ENCODE data around the gene DRG2.

DNA sequence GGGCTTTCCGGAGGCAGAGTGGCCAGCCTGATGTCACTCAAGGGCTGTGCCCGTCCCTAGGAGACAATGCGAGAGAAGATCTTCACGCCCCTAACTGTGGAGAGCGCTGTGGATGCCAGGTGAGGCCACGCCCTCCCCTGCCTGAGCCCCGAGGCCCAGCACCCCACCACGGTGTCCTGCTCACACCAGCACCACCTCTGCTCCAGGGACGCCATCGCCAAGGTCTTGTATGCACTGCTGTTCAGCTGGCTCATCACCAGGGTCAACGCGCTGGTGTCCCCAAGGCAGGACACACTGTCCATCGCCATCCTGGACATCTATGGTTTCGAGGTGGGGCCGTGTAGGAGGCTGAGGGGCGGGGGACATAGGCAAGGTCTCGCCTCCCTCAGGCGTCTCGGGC, 48.6 kb downstream of the DRG2 start:
- TF ChIP-seq, protein P1, sequence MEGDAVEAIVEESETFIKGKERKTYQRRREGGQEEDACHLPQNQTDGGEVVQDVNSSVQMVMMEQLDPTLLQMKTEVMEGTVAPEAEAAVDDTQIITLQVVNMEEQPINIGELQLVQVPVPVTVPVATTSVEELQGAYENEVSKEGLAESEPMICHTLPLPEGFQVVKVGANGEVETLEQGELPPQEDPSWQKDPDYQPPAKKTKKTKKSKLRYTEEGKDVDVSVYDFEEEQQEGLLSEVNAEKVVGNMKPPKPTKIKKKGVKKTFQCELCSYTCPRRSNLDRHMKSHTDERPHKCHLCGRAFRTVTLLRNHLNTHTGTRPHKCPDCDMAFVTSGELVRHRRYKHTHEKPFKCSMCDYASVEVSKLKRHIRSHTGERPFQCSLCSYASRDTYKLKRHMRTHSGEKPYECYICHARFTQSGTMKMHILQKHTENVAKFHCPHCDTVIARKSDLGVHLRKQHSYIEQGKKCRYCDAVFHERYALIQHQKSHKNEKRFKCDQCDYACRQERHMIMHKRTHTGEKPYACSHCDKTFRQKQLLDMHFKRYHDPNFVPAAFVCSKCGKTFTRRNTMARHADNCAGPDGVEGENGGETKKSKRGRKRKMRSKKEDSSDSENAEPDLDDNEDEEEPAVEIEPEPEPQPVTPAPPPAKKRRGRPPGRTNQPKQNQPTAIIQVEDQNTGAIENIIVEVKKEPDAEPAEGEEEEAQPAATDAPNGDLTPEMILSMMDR (IDR thresholded peaks at IDR 0.05 in 8 of 11, conservative IDR thresholded peaks at IDR 0.05 in 3 of 11), result no peak
- TF ChIP-seq POLR2A (IDR thresholded peaks at IDR 0.05), result no peak

All from spleen (tissue), 7 donors.